ENCODE data around the gene UCK2.

DNA sequence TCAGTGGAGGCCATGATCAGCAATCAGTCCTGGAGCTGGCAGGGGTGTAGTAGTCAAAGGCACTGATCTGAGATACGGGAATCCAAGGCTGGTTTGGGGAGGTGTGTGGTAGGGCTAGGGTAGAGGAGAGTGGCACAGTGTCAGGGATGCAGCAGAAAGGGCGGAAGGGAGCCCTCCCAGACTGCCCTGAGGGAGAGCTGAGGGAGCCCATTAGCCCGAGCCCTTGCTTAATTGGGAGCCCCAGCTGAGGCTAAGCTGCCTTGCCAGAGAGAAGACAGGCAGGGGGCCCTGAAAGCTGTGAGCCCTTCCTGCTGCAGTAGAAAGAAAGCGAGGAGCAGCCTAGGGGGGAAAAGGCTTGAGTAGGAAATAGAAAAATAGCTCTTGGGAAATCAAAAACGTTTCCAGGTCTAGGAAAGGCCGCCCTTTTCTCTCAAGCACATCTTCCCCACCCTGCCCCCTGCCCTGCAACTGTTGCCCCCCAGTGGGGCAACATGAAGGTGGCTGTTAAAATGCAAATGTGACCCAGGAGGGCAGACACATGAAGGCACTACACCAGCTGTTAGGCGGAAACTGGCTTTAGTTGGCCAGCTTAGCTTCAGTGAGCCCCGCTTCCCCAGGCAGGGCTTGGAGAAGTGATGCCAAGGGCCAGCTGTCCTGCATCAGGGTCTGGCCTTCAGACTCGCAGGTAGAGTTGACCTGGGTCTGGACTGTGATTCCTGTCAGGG, 106.2 kb downstream of the UCK2 start:
- TF ChIP-seq, protein P1, sequence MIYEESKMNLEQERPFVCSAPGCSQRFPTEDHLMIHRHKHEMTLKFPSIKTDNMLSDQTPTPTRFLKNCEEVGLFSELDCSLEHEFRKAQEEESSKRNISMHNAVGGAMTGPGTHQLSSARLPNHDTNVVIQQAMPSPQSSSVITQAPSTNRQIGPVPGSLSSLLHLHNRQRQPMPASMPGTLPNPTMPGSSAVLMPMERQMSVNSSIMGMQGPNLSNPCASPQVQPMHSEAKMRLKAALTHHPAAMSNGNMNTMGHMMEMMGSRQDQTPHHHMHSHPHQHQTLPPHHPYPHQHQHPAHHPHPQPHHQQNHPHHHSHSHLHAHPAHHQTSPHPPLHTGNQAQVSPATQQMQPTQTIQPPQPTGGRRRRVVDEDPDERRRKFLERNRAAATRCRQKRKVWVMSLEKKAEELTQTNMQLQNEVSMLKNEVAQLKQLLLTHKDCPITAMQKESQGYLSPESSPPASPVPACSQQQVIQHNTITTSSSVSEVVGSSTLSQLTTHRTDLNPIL (CRISPR knock-in tag; IDR thresholded peaks at IDR 0.05; ENCODE audit: low read depth): no peak
- TF ChIP-seq ZFP3 (CRISPR knock-in tag; IDR thresholded peaks at IDR 0.05) (no peak), ARNTL (CRISPR knock-in tag; IDR thresholded peaks at IDR 0.05; ENCODE audit: borderline replicate concordance, low read depth) (no peak), GLIS3 (CRISPR knock-in tag; IDR thresholded peaks at IDR 0.05) (no peak), ESRRG (CRISPR knock-in tag; IDR thresholded peaks at IDR 0.05) (no peak), ZFP30 (CRISPR knock-in tag; IDR thresholded peaks at IDR 0.05) (no peak)
